Measurements from ENCODE around the gene LZTR1.
"Not testable (repeated sequence)": the region's sequence is repeated elsewhere in the genome, so short reads cannot be mapped to it uniquely, and the experiment has no call there.

Gene LZTR1

DNA sequence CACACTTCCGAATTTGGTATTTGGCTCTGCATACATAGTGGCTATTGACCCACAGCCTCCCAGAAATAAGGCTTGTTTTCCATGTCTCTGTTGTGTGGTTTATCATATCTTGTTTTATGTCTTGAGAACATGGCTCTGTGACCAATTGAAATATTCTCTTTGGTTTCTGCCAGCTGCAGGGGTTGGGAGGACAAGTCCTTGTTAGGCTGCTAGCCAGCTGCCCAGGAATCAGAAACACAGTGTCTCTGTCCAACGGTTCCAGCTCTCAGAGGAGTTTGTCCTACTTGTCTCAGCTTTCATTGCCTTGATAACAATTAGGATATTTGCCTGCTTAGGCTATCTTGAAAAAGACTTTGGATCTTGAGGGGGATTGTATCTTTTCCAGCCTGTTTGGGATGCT lies 56.3 kb downstream of the LZTR1 start:
- H3K9me3 ChIP-seq (replicated peaks; ENCODE audit: insufficient read depth, low read length) = no peaks in the 10 kb centered on the region
- peaks cover 9% of the 10 kb centered on the region; the same call in 1 of the 2 replicates for H3K4me1 ChIP-seq (ENCODE audit: low read length)
- no peak overlapping the region for H3K4me3 ChIP-seq (ENCODE audit: low read length)
- no peak overlapping the region for H3K4me2 ChIP-seq (ENCODE audit: low read depth, low read length)
- DNase-seq = no peak
- H3K9ac ChIP-seq (ENCODE audit: low read length) = no peak overlapping the region
- no peak overlapping the region for H2AFZ ChIP-seq (ENCODE audit: low read length)
- H3K36me3 ChIP-seq (replicated peaks; ENCODE audit: insufficient read depth, low read length) = no peaks in the 10 kb centered on the region
- H3K27ac ChIP-seq (ENCODE audit: low read length) = no peak overlapping the region
- H3K79me2 ChIP-seq (ENCODE audit: low read length) = no peaks in the 10 kb centered on the region
- H3K27me3 ChIP-seq (replicated peaks; ENCODE audit: insufficient read depth, low read length) = no peaks in the 10 kb centered on the region
- TF ChIP-seq, protein P1, sequence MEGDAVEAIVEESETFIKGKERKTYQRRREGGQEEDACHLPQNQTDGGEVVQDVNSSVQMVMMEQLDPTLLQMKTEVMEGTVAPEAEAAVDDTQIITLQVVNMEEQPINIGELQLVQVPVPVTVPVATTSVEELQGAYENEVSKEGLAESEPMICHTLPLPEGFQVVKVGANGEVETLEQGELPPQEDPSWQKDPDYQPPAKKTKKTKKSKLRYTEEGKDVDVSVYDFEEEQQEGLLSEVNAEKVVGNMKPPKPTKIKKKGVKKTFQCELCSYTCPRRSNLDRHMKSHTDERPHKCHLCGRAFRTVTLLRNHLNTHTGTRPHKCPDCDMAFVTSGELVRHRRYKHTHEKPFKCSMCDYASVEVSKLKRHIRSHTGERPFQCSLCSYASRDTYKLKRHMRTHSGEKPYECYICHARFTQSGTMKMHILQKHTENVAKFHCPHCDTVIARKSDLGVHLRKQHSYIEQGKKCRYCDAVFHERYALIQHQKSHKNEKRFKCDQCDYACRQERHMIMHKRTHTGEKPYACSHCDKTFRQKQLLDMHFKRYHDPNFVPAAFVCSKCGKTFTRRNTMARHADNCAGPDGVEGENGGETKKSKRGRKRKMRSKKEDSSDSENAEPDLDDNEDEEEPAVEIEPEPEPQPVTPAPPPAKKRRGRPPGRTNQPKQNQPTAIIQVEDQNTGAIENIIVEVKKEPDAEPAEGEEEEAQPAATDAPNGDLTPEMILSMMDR (IDR thresholded peaks at IDR 0.05; ENCODE audit: low read length) = no peak
- no peak for TF ChIP-seq EZH2 (optimal IDR thresholded peaks at IDR 0.05; ENCODE audit: low read depth, low read length)
- TF ChIP-seq EZH2phosphoT487 (IDR thresholded peaks at IDR 0.05; ENCODE audit: low read length) = no peak
- H3K9me2 ChIP-seq (replicated peaks; ENCODE audit: insufficient read depth, low read length) = no peaks in the 10 kb centered on the region
- H4K20me1 ChIP-seq (ENCODE audit: insufficient read depth, low read length) = no peaks in the 10 kb centered on the region
- H3F3A ChIP-seq (ENCODE audit: insufficient read depth, low read length) = peaks cover 11% of the 10 kb centered on the region; the same call in 1 of the 2 replicates

DNA sequence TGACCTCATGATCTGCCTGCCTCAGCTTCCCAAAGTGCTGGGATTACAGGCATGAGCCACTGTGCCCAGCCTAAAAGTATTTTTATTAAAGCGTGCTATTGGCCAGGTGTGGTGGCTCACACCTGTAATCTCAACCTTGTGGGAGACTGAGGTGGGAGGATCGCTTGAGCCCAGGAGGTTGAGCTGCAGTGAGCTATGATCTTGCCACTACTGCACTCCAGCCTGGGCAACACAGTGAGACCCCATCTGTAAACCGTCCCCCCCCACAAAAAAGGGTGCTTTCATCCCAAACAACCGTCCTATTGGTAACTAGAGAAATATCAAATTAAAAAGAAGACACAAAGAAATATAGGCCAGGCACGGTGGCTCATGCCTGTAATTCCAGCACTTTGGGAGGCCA lies 57.1 kb downstream of the LZTR1 start:
- not testable (repeated sequence) for H3K4me3 ChIP-seq (ENCODE audit: low read length); H3K4me2 ChIP-seq (ENCODE audit: low read depth, low read length); H3K27me3 ChIP-seq (replicated peaks; ENCODE audit: insufficient read depth, low read length)

DNA sequence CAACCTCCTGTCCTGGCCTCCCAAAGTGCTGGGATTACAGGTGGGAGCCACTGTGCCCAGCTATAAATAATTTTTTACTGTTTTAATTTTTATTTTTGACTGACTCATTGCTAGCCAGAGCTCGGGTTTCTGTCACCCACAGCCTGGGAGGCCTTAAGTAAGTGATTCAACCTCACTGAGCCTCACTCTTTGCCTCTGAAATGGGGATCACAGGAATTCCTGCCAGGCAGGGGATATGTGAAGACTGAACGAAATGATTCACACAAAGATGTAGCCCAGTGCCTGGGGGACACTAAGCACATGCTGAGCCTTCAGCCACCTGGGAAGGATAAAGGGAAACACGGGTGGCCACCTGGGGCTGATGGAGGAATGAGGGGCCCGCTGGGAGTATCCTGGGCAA lies 59.8 kb downstream of the LZTR1 start:
- Histone ChIP-seq H3K27ac (ENCODE audit: low read length) (no peak overlapping the region), H4K20me1 (ENCODE audit: insufficient read depth, low read length) (no peaks in the 10 kb centered on the region)
- no peak for DNase-seq

More for the DNA sequence above, 57.1 kb downstream of the LZTR1 start:
- H3K79me2 ChIP-seq (ENCODE audit: low read length); H3K9me3 ChIP-seq (replicated peaks; ENCODE audit: insufficient read depth, low read length); H4K20me1 ChIP-seq (ENCODE audit: insufficient read depth, low read length); H3K9me2 ChIP-seq (replicated peaks; ENCODE audit: insufficient read depth, low read length); H3K9ac ChIP-seq (ENCODE audit: low read length); DNase-seq; H3K27ac ChIP-seq (ENCODE audit: low read length); H3K36me3 ChIP-seq (replicated peaks; ENCODE audit: insufficient read depth, low read length); H2AFZ ChIP-seq (ENCODE audit: low read length): not testable (repeated sequence)
- Histone ChIP-seq H3F3A (ENCODE audit: insufficient read depth, low read length) (peaks cover 11% of the 10 kb centered on the region; the same call in 1 of the 2 replicates), H3K4me1 (ENCODE audit: low read length) (peaks cover 11% of the 10 kb centered on the region)

More for the DNA sequence above, 59.8 kb downstream of the LZTR1 start:
- H3K79me2 ChIP-seq (ENCODE audit: low read length) = no peaks in the 10 kb centered on the region
- H3K9ac ChIP-seq (ENCODE audit: low read length) = no peak overlapping the region
- H3K27me3 ChIP-seq (replicated peaks; ENCODE audit: insufficient read depth, low read length) = no peaks in the 10 kb centered on the region
- H3K36me3 ChIP-seq (replicated peaks; ENCODE audit: insufficient read depth, low read length) = no peaks in the 10 kb centered on the region
- H3K4me3 ChIP-seq (ENCODE audit: low read length) = no peak overlapping the region
- peaks cover 11% of the 10 kb centered on the region; the same call in 1 of the 2 replicates for H3F3A ChIP-seq (ENCODE audit: insufficient read depth, low read length)
- no peak overlapping the region for H2AFZ ChIP-seq (ENCODE audit: low read length)
- H3K9me2 ChIP-seq (replicated peaks; ENCODE audit: insufficient read depth, low read length) = no peaks in the 10 kb centered on the region
- peaks cover 18% of the 10 kb centered on the region for H3K4me1 ChIP-seq (ENCODE audit: low read length)
- no peak overlapping the region for H3K4me2 ChIP-seq (ENCODE audit: low read depth, low read length)
- no peak for TF ChIP-seq EZH2phosphoT487 (IDR thresholded peaks at IDR 0.05; ENCODE audit: low read length)
- TF ChIP-seq EZH2 (optimal IDR thresholded peaks at IDR 0.05; ENCODE audit: low read depth, low read length) = no peak
- TF ChIP-seq, protein P1 (IDR thresholded peaks at IDR 0.05; ENCODE audit: low read length) = no peak
- no peaks in the 10 kb centered on the region for H3K9me3 ChIP-seq (replicated peaks; ENCODE audit: insufficient read depth, low read length)

Measured in MM.1S (cell line).